GM12892 (cell line): ENCODE results near the gene GINS2. TPM values are rescaled to one million over a fixed set of nuclear protein-coding genes. Genes with fewer than 3 reads are reported as not detected.

Source experiments
- DNase-seq: peaks from one replicate; pipeline ENCODE4 v3.0.0; 2011; ENCODE audit not compliant: insufficient read length
- FAIRE-seq: peaks from 2 replicates; lab custom pipeline; 2011; peaks lifted over from hg19 to GRCh38; lab: Jason Lieb, UNC
- POLR2A ChIP-seq: IDR thresholded peaks from 2 replicates; pipeline ENCODE4 v1.6.1; 2011; ENCODE audit warnings: low read depth, low read length, control low read depth
- POLR2AphosphoS5 ChIP-seq: IDR thresholded peaks from 2 replicates; pipeline ENCODE4 v1.6.1; 2011; ENCODE audit warnings: low read depth, low read length, control low read depth
- TAF1 ChIP-seq: IDR thresholded peaks from 2 replicates; pipeline ENCODE4 v1.6.1; 2011; ENCODE audit warnings: low read depth, mild to moderate bottlenecking, control low read depth, low read length, borderline replicate concordance
- polyA plus RNA-seq: library from polyadenylated mRNA; unstranded; fragments of >200 nt; gene quantifications from one replicate; pipeline ENCODE4 v1.2.1, GENCODE V29; 2012; ENCODE audit warnings: missing spikeins, inconsistent platforms; ENCODE audit not compliant: missing spikeins

Gene GINS2
- polyA plus RNA-seq, result 41.4 TPM

DNA sequence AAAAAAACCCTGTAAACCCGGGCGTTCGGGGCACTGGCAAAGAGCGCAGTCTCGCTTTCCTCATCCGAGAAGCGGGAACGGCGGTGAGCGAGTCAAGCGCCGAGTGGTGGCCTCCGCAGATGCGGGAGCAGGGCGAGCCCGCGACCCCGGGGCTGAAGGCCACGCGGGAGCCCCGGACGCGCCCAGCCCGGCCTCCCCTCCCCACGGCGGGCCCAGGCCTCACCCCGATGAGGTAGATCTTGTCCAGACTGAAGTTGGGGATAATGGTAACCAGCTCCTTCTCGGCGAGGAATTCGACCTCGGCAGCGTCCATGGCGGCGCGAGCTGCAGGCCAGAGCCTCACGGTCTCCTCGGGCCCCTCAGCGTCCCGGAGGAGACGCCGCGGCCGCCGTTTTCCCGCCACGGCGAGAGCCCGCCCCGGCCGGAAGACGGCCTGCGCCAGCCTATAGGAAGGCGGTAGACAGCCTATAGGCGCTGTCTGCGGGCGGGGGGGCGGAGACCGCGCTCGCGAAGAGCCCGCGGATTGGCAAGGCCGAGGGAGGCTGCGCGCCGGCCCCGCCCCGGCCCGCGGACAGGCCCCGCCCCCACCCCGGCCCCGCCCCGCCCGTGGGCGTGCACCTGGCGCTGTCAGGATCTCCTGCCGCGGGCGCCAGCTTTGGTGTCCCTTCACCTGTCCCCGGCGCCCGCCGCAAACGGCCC, at the start of gene GINS2:
GINS2 (minus strand) TSS at position 369 of the 699 bp plus-strand sequence; CDS start at position 313, 56 bp downstream.
- TF ChIP-seq TAF1 (0 out of 2 replicates have a peak, but pooled peaks have one; percentile 47), POLR2AphosphoS5 (0 out of 2 replicates have a peak, but pooled peaks have one; percentile 46), POLR2A (peak; percentile 72; the same call in 1 of the 2 replicates)
- peak; percentile 62 for FAIRE-seq
- peak; percentile 99 for DNase-seq

- no peak for TF ChIP-seq POLR2AphosphoS5
- no peak for TF ChIP-seq TAF1
- no peak for TF ChIP-seq POLR2A
- DNase-seq (no peak), FAIRE-seq (no peak)
Measured at GRCh38 chr16:85736921-85737320, 48.2 kb upstream of the GINS2 start.

DNA sequence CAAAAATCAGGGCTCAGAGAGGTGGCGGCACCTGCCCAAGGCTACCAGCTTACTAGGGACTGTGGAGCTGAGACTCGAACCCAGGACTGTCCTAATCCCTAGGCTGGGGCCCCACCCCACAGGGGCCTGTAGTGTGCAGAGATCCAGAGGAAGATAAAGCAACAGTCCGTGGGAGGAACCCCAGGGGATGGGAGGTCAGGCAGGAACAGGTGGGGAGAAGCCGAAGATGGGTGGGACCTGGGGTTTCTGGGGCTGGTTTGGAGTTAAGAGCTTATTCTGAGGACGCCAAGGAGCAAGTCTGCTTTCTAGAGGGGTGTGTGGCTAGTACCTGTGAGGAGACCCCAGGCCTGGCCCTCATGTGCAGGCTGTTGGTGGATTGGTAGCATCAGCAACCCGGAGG, 47.2 kb upstream of the GINS2 start:
- no peak for TF ChIP-seq POLR2A
- TF ChIP-seq POLR2AphosphoS5, result no peak
- TF ChIP-seq TAF1, result no peak
- DNase-seq, result no peak
- no peak for FAIRE-seq

- DNase-seq (peak; percentile 68), FAIRE-seq (no peak)
- no peak for TF ChIP-seq TAF1
- no peak for TF ChIP-seq POLR2AphosphoS5
- TF ChIP-seq POLR2A, result no peak
Measured at GRCh38 chr16:85735225-85735635, 46.5 kb upstream of the GINS2 start.

GRCh38 chr16:85734311-85735017, 45.7 kb upstream of the GINS2 start:
- TF ChIP-seq POLR2AphosphoS5, result no peak
- no peak for TF ChIP-seq TAF1
- no peak for TF ChIP-seq POLR2A
- no peak for FAIRE-seq
- DNase-seq, result no peak

- TF ChIP-seq TAF1, result no peak
- no peak for TF ChIP-seq POLR2AphosphoS5
- no peak for TF ChIP-seq POLR2A
- DNase-seq, result no peak
Measured at GRCh38 chr16:85733839-85734170, 45.1 kb upstream of the GINS2 start.

DNA sequence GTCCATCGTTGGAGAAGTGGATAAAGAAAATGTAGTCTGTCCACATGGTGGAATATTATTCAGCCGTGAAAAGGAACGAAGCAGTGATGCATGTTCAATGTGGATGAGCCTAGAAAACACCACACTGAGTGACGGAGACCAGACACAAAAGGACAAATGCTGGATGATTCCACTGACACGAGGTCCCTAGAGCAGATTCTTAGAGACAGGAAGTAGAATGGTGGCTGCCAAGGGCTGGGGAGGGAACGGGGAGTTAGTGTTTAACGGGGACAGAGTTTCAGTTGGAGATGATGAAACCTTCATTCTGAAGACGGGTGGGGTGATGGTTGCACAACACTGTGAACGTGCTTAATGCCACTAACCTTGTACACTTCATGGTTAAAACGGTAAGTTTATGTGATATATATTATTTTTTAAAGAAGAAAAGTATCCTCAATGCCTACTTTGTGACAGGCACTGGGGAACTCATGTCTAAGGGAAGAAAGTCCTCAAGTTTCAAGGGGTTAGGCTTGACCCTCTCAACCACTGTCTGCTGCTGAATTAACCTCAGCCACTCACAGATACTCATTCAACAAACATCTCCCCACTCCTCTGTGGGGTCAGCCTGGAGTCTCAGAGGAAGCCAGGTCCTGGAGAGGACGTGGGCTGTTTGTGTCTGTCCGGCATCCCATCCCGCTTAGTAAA, 44.5 kb upstream of the GINS2 start:
- FAIRE-seq (no peak), DNase-seq (no peak)

More at GRCh38 chr16:85733839-85734170, 45.1 kb upstream of the GINS2 start:
- no peak for FAIRE-seq

GRCh38 chr16:85731179-85731578, 42.4 kb upstream of the GINS2 start:
- FAIRE-seq, result no peak

More for the DNA sequence above, 44.5 kb upstream of the GINS2 start:
- TF ChIP-seq POLR2AphosphoS5 (no peak), TAF1 (no peak), POLR2A (no peak)

GRCh38 chr16:85730186-85730465, 41.4 kb upstream of the GINS2 start:
- FAIRE-seq (no peak), DNase-seq (no peak)
- TF ChIP-seq POLR2A (no peak), TAF1 (no peak), POLR2AphosphoS5 (no peak)

More at GRCh38 chr16:85731179-85731578, 42.4 kb upstream of the GINS2 start:
- no peak for DNase-seq
- TF ChIP-seq POLR2A (no peak), TAF1 (no peak), POLR2AphosphoS5 (no peak)

GRCh38 chr16:85729452-85730185, 40.9 kb upstream of the GINS2 start:
- DNase-seq (no peak), FAIRE-seq (no peak)
- TF ChIP-seq POLR2A, result no peak
- no peak for TF ChIP-seq POLR2AphosphoS5
- no peak for TF ChIP-seq TAF1

DNA sequence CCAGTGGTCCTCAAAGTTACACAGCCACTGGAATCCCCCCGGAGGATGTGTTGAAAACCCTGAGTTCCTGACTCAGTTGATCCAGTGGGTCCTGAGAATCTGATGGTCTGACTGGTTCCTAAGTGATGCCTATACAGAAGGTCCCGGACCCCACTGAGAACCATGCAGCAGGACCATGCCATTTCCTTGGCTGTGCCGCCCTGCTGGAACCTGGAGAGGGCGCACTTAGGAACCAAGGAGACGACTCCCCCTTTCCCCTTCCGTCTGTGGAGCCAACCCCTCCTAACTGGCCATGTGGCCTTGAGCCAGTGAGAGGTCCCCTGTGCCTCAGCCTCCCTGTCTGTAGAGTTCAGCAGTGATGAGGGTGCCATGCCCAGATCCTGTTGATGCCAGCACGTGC, 40.1 kb upstream of the GINS2 start:
- FAIRE-seq (no peak), DNase-seq (no peak)
- TF ChIP-seq POLR2A (no peak), TAF1 (no peak), POLR2AphosphoS5 (no peak)

DNA sequence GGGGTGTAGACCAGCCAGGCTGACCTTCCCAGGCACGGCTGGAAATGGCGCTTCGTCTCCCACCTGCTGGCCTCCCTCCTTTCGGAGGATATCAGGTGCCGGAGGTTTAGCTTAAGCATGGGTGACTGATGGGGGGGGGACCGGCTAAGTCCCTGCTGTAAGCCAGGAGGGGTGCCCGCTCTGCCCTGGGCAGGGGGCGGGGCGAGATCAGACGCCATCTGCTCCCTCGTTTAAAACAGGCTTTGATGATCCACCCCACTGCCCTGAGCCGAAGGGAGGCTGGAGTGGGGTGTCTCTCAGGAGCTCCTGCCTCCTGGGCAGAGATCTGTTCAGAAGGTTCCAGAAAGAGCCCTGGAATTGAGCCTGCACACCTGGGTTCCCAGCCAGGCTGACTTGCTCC, 36.2 kb upstream of the GINS2 start:
- TF ChIP-seq POLR2AphosphoS5 (no peak), POLR2A (no peak), TAF1 (no peak)
- DNase-seq (no peak), FAIRE-seq (no peak)

GRCh38 chr16:85724126-85724879, 35.5 kb upstream of the GINS2 start:
- TF ChIP-seq TAF1 (no peak), POLR2AphosphoS5 (no peak), POLR2A (no peak)
- DNase-seq (no peak), FAIRE-seq (no peak)
